ENCODE results near the gene SLIRP.
"Not testable (repeated sequence)": the region's sequence is repeated elsewhere in the genome, so short reads cannot be mapped to it uniquely, and the experiment has no call there.

The SLIRP gene

DNA sequence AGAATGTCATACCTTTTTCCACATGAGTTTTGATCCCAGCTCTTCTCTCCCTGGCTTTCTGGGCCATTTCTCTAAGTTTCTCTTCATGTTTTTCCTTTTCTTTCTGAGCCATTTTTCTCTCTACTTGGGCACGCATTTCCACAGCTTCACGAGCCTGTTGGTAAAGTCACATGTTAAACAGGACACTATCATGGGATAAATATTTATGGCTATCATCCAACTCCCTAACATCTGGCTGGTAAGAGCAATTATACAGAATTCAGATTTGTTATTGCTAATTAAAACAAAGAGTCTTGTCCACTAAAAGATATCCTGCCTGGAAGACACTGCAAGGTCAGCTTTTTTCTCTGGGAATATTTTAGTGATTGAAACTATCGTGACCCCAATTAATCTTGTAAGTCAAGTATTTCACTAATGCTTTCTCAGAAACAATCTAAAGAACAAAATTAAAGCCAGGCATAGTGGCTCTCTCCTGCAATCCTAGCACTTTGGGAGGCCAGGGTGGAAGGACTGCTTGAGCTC, 23.1 kb downstream of the SLIRP start:
- in situ Hi-C loops (cut with MboI; ENCODE audit: low sequenced_read_pairs, unreplicated experiment) = no loop called here
- TF ChIP-seq, protein P1, sequence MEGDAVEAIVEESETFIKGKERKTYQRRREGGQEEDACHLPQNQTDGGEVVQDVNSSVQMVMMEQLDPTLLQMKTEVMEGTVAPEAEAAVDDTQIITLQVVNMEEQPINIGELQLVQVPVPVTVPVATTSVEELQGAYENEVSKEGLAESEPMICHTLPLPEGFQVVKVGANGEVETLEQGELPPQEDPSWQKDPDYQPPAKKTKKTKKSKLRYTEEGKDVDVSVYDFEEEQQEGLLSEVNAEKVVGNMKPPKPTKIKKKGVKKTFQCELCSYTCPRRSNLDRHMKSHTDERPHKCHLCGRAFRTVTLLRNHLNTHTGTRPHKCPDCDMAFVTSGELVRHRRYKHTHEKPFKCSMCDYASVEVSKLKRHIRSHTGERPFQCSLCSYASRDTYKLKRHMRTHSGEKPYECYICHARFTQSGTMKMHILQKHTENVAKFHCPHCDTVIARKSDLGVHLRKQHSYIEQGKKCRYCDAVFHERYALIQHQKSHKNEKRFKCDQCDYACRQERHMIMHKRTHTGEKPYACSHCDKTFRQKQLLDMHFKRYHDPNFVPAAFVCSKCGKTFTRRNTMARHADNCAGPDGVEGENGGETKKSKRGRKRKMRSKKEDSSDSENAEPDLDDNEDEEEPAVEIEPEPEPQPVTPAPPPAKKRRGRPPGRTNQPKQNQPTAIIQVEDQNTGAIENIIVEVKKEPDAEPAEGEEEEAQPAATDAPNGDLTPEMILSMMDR (IDR thresholded peaks at IDR 0.05; ENCODE audit: borderline replicate concordance, control extremely low read depth, extremely low read depth, insufficient read depth, missing control alignments) = no peak
- DNase-seq (ENCODE audit: low spot score) = no peak

DNA sequence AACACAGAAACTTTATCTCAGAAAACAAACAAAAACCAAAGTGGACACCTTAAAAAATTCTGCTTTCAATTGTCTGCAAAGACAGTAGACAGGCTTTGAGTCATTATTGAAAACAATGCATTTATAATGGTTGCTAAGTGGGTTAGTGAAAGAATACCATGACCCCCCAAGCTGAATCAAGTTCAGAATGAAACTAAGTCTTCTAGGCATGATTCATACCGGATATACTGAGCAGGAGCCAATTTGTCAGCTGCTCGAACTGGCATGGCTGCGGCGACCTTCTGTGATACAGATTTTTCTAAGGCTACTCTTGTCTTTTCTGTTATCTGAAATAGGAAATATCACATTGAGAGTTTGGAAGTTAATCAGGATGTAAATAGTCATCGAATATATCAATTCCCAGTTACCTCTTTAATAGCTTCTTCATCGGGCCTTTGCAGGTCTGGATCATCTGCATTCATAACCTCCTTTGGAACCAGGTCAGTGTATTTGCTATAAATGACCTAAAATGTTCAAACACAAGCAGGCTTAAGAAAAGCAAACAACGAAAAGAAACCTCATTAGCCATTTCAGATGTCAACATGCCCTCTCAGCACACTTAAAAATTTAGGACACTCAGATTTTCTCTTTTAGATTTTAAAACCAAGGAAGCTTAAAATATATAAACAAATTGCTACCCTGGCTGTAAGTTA, 30.8 kb downstream of the SLIRP start:
- TF ChIP-seq, protein P1 (IDR thresholded peaks at IDR 0.05; ENCODE audit: borderline replicate concordance, control extremely low read depth, extremely low read depth, insufficient read depth, missing control alignments) = no peak
- in situ Hi-C loops (cut with MboI; ENCODE audit: low sequenced_read_pairs, unreplicated experiment) = no loop called here
- peak; percentile 37 for DNase-seq (ENCODE audit: low spot score)

DNA sequence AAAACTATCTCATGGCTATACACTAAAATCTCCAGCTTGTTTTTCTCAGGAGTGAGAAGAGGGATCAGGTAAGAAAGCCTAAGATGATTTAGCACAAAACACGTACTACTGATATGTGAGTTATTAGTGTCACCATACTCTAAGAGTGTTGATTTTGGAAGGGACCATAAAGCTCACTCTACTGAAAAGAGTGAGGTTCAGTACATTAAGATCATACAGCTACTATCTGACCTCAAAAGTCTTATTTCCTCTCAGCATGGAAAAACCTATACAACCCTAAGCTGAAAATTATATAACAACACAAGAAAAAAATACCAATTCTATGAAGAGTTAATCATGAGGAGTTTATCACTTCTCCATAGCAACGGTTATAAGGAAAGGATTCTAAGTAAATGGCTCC, 33.5 kb downstream of the SLIRP start:
- no peak for DNase-seq (ENCODE audit: low spot score)
- TF ChIP-seq, protein P1 (IDR thresholded peaks at IDR 0.05; ENCODE audit: borderline replicate concordance, control extremely low read depth, extremely low read depth, insufficient read depth, missing control alignments) = no peak
- in situ Hi-C loops (cut with MboI; ENCODE audit: low sequenced_read_pairs, unreplicated experiment) = no loop called here

DNA sequence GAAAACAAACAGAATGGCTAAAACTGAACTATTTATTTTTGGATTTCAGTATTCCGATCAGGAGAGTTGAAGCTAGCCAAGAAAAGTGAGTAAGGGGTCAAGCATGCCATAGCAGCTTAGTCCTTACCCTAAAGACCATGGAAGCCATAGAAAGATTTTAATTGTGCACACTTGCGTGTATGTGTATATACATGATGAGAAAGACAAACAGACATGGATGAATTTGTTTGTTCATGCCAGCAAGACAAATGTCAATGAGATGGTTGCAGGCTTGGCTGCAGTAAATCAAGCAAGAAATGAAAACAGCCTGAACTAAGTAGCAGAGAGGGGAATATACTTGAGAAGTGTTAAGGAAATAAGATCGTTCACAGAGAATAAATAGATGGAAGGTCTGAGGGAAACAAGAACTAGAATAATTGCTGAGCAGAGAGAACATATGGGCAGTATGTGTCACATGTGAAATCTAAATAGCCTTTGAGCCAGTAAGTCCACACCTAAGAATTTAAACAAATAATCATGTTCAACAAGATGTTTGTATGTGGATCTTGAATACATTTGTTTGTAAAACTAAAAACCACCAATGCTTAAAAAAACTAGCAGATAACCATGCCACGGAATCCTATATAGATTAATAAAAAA, 38.3 kb downstream of the SLIRP start:
- TF ChIP-seq, protein P1 (IDR thresholded peaks at IDR 0.05; ENCODE audit: borderline replicate concordance, control extremely low read depth, extremely low read depth, insufficient read depth, missing control alignments) = no peak
- no peak for DNase-seq (ENCODE audit: low spot score)
- in situ Hi-C loops (cut with MboI; ENCODE audit: low sequenced_read_pairs, unreplicated experiment) = no loop called here

DNA sequence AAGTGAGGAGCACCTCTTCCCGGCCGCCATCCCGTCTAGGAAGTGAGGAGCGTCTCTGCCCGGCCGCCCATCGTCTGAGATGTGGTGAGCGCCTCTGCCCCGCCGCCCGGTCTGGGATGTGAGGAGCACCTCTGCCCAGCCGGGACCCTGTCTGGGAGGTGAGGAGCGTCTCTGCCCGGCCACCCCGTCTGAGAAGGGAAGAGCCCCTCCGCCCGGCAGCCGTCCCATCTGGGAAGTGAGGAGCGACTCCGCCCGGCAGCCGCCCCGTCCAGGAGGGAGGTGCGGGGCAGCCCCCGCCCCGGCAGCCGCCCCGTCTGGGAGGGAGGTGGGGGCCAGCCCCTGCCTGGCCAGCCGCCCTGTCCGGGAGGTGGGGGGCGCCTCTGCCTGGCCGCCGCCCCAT, 39.5 kb downstream of the SLIRP start:
- DNase-seq (ENCODE audit: low spot score); in situ Hi-C loops (cut with MboI; ENCODE audit: low sequenced_read_pairs, unreplicated experiment): not testable (repeated sequence)

DNA sequence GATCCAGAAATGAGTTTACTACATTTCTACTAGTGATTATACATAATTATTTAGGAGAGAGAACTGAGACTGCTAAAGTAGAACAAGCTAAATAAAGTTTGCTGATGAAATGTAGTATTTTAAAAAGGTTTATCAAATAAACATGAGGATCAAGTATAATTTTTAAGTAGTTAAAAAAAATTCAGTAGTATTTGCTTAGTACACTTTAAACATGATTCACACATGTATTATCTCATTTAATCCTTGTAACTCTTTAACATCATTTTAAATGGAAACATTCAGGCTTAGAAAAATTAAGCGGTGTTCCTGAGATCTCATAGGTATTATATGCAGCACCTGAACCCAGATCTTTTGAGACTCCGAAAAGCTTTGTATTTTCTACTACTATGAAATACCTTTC, 44.4 kb downstream of the SLIRP start:
- in situ Hi-C loops (cut with MboI; ENCODE audit: low sequenced_read_pairs, unreplicated experiment) = no loop called here
- TF ChIP-seq, protein P1 (IDR thresholded peaks at IDR 0.05; ENCODE audit: borderline replicate concordance, control extremely low read depth, extremely low read depth, insufficient read depth, missing control alignments) = no peak
- DNase-seq (ENCODE audit: low spot score) = no peak

DNA sequence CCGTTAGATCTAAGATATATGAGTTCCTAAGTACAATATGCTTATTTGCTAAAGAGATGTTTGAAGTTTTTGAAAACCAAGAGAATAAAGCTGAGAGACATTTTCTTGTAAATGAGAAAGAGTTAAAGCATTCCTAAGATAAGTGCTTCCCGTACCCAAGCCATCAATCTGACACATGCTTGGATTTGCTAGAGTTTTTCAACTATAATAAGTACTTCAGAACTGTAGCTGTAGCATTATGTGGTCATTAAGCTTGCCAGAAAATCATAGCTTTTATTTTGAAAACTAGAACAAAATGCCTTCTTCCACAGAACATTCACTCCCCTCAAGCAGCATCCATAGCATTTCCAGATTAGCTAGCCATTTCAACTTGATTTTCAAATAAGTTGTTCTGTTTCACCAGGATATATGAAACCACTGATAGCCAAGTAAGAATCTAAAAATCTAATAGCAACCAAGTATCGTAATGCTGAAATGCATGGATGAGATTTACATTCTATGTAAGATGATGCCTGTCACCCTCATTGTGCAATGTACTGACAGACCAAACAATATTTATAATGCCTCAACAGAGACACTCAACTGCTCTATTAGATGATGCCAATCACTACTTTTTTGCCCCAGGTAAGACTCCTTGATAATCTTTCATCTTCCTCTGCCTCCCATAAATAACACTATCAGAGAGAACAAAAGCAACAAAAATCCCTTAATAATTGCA, 45.1 kb downstream of the SLIRP start:
- in situ Hi-C loops (cut with MboI; ENCODE audit: low sequenced_read_pairs, unreplicated experiment) = no loop called here
- TF ChIP-seq, protein P1 (IDR thresholded peaks at IDR 0.05; ENCODE audit: borderline replicate concordance, control extremely low read depth, extremely low read depth, insufficient read depth, missing control alignments) = no peak
- DNase-seq (ENCODE audit: low spot score) = no peak
